ENCODE data around the gene CEBPE.
A peak's percentile ranks its signal among the peaks of the same experiment; 100 is the strongest.

CEBPE gene

DNA sequence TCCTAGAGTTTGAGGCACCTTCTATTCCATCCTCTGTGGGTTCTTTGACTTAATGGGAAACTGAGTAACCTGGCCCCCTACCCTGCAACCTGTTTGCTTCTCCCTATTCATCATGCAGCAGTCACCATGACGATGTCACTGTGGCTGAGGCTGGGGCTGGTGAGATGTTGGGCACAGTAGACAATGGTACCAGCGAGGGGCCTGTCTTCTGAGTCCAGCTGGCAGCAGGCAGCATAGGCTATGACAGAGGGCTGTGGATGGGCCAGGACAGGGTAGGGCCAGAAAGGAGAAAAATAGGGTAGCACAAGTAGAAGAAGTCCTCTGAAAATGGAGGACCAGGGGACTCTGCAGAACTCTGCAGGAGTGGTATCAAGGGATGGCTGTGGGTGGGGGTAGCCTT, 16.3 kb downstream of the CEBPE start:
- no peak for DNase-seq
- ATAC-seq, result no peak

DNA sequence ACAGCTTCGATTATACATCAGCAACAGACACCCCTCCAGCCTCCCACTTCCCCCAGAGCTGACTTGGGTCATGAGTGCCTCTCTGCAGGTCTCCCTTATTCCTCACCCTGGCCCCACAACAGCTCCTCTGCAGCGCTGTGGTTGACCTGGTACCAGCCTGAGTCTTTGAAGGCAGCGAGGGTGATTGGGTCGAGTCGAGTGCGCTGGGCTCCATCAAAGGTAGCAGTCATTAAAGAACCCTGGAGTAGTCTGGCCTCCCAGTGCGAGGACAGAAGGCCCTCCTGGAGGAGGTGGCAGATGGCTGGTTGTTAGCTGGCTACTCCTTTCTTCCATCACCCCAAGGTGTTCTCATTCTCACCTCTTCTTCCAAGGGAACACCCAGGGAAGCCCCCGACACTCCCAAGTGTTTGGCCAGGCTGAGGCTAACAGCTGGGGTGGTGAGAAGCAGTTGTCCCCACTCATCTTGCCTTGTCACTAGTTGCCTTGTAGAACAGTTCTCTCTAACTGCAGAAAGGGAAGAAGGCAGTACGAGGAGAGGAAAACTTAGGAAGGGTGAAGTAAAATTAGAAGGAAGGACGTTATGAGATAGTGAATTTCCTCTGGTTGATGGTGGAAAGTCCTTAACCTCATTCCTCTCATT, 16.9 kb downstream of the CEBPE start:
- DNase-seq (no peak), ATAC-seq (no peak)

DNA sequence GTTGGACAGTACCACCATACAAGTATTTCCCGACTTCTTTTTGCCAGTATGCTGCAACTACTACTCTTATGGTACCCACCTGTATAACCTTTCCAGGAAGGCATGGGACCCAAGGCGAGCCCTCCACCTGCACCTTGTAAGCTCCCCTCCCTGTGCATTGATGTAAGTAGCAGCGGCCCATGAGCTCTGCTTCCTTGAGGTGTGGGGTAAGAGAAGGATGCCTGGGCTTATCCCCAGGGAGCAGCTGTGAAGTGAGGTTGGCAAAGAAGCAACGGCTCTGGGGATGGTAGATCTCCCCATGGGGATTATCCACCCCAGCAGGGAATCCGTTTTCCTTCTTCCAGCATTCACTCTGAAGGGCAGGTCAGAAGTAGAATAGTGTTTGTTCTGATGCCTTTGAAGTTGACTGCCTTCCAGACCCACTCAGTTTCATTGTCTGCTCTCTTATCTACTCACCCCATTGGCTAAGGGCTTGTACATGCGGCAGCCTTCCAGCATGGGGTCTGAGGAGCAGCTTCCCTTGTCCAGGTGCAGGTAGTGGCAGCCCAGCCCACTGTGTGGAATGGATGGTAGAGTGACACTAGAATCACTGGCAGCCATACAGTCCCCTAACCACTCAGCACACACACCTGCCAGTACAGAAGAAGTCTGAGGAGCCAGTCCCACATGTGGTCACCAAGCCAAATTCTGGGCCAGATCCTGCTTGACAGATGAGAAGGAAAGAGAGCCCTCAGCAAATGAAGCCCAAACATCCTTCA, 17.7 kb downstream of the CEBPE start:
- ATAC-seq (peak; percentile 33), DNase-seq (no peak)

DNA sequence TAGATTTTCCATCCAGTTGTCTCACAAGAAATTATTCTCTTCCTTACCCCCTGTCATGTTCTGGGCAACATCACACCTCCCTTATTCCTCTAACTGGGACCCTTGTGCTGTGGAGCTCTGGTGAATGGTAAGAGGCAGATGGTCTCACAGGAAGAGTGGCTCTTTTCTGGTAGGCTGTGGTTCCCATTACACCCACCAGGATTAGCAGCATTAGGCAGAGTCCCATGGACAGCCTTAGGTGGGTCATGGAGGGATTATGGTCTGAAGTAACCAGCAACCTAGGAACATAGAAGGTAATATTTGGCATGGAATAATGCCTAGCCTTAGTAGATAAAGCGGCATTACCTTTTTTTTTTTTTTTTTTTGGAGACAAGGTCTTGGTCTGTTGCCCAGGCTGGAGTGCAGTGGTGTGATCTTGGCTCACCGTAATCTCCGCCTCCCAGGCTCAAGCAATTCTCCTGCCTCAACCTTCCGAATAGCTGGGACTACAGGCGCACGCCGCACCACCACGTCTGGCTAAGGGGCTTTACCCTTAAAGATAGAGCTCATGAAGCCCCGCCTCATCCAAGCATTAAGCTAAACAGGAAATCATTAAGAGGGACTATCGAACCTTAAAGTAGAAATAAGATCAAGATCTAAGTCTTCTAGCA, 19.7 kb downstream of the CEBPE start:
- ATAC-seq, result no peak

DNA sequence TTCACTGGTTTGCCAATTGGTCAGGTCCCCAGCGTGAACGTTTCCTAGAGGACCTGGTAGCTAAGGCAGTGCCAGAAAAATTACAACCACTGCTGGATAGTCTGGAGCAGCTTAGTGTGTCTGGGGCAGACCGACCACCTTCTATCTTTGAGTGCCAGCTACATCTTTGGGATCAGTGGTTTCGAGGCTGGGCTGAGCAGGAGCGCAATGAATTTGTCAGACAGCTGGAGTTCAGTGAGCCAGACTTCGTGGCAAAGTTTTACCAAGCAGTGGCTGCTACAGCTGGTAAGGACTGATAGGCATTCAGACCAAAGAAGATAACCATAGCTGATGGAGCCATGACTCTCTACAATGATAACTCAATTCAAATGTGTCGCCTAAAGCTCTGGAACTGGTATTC, 21.3 kb downstream of the CEBPE start:
- no peak for ATAC-seq

More for the DNA sequence above, 19.7 kb downstream of the CEBPE start:
- DNase-seq, result no peak

DNA sequence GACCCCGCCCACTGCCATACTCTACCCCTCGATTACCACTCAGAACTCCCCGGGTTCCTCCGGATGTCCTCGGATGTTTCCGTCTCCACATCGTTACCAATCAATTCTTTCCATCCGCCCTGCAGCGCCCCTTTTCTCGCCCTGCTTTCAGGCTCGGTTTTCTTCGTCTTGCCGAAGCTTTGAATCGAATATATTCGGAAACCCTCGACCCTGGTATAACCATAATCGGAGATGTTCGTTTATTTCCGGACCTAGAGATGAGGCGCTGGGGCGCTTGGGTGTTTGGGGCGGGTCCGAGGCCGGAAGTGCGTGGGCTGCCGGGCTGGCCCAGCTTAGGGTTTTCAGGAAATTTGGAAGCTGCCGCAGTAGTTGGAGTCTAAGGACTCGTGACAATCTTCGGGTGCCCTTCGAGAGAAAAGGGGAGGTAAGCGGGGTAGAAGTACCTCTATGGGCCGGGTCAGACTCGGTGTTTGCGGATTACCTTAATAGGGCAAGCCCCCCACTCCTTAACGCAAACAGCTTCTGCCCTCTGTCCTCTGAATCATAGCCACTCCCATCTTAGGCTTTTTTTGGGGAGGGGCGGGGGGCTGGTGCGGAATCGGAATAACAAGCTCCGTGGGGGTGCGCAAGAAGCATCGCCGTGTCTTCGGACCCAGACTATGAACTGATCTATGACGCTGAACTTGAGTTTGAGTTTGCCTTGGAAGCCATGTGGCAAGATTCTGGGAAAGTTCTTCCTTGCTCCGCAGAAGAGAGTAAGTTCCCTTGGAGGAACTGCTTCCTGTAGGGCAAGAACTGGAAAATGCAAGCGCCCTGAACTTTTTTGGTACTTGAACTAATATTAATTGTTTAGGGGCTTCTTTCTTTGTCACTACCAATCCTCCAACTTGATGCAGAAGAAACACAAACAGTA, 23.6 kb downstream of the CEBPE start, which contains the start of gene C14orf119:
Gene C14orf119 (plus strand): TSS at position 310 of the 913 bp plus-strand sequence. CDS start 2,154 bp downstream, outside the sequence.
- DNase-seq (peak; percentile 99), ATAC-seq (peak; percentile 96)

More for the DNA sequence above, 21.3 kb downstream of the CEBPE start:
- no peak for DNase-seq

DNA sequence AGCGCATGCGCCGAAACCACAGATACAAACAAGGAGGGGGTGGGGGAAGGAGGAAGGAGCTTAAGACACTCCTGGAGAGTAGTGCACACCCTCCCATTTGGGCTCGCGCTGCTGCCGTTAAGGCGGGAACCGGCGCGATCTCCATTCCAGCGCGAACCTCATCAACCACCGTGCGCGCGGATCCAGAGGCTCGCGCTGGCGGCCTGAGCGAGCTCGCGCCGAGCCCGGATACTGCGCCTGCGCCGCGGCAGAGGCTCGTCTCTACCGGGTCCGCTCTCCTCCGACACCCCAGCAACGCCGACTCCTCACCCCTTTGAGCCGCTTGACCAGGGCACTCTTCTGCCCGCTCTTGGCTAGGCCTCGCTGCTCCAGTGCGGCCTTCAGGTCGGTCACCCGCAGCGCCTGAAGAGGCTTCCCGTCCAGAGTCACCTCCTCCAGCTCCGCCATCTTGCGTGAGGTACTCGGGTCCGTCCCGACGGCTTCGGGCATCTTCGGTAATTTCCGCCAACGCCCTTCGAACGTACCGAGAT, 24.3 kb downstream of the CEBPE start, which contains the start of gene ACIN1:
Gene ACIN1 (minus strand): TSS at position 471 of the 530 bp plus-strand sequence. CDS start 24 bp downstream, at position 447.
- DNase-seq (peak; percentile 79), ATAC-seq (peak; percentile 49)

DNA sequence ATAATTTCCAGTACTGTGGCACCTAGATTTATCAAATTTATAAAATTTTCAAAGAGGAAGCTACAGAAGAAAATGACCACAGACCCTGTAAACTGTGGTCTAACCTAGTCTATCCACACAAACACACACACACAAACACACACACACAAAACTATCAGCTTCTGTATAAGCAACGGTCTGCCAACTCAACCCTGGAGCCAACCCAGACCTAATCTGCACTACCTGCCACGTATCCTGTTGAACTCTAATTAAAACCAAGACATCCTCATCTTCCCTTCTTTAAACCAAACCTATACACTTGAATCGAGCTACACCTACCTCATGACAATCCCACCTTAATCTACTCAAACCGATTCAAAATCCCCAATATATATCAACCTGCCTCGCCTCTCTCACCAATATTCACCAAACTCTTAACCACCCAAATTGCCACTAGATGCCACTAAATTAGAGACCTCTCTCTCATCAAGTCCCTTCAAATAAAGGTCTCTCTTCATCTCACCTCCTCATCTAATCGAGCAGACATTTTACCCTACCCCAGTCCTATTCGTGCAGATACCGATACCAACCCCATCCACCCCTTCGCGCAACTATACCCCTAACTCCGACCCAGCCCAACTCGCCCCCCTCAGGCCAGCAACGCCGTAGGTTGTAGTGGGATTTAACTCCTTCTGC, 24.9 kb downstream of the CEBPE start:
- no peak for DNase-seq
- no peak for ATAC-seq

DNA sequence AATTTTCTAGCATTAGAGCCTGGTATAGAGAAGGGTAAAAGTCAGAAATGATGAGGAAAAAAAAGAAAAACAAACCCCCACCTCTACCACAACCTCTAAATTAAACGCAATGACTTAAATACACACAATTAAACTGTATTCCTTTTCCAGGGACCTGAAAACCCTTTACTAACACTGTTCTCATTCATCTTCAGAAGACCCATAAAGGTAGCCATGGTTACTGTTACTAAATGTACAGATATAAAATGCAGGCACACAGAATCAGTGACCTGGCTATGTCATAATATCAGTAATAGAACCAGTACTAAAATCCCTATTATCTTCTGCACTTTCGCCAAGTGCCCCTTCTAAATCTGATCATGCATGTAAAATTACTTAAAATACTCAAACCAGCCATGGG, 25.5 kb downstream of the CEBPE start:
- ATAC-seq, result no peak
- no peak for DNase-seq

DNA sequence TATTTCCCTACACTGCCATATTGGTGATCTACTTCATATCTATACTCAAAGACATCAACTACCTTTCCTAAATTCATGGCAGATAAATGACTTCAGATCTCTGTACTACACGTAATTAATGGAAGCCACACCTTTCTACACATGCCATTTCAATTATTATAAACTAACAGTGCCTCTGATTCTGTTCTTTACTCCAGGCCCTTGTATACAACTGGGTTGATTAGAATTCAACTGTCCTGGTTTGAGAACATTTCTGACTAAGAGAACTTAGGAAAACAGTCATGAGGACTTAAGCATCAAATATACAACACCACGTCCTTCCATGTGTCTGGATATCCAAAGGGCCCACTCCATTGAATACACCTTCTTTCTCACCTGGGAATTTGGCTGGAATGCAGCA, 26.0 kb downstream of the CEBPE start:
- no peak for DNase-seq
- no peak for ATAC-seq

DNA sequence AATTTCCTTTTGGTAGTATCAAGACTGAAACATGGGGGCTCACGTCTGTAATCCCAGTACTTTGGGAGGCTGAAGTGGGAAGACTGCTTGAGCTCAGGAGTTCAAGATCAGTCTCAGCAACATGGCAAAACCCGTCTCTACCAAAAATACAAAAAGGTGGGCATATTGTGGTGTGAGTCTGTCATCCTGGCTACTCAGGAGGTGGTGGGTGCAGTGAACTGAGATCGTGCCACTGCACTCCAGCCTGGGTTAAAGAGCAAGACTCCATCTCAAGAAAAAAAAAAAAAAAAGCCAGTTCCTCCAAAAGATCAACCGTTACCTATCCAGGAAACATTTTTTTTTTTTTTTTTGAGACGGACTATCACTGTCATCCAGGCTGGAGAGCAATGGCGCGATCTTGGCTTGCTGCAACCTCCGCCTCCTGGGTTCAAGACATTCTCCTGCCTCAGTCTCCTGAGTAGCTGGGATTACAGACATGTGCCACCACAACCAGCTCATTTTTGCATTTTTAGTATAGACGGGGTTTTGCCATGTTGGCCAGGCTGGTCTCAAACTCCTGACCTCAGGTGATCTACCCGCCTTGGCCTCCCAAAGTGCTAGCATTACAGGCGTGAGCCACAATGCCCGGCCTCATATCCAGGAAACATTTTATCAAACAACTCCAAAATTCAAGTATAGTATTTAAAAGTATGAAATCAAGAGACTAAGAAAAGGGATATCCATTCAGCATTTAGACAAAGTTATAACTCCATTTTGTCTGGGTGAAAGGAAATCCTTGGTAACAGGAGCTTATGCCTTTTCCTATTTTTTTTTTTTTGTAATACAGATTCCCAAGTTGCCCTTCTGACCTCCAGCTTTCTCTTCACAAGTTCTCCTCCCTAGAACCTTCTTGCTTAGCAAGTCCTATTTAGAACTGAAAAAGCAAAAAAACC, 27.5 kb downstream of the CEBPE start:
- DNase-seq (no peak), ATAC-seq (no peak)

DNA sequence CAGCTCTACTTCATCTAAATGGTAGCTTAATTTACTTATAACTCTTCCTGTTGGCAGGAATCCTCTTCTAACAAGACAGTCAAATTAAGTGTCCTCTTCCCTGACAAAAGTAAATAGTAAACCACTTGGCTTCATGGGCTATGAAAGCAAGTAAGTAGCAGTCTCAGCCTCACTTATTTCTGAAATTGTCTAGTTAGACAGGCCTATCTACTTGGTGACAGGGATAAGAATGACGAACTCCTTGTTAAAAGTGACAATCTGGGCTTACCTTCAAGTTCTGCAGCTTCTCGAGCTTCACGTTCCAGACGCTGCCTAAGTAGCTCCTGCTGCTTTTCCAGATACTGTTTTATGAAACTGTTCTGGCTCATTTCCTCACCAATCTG, 28.8 kb downstream of the CEBPE start:
- ATAC-seq (no peak), DNase-seq (no peak)

DNA sequence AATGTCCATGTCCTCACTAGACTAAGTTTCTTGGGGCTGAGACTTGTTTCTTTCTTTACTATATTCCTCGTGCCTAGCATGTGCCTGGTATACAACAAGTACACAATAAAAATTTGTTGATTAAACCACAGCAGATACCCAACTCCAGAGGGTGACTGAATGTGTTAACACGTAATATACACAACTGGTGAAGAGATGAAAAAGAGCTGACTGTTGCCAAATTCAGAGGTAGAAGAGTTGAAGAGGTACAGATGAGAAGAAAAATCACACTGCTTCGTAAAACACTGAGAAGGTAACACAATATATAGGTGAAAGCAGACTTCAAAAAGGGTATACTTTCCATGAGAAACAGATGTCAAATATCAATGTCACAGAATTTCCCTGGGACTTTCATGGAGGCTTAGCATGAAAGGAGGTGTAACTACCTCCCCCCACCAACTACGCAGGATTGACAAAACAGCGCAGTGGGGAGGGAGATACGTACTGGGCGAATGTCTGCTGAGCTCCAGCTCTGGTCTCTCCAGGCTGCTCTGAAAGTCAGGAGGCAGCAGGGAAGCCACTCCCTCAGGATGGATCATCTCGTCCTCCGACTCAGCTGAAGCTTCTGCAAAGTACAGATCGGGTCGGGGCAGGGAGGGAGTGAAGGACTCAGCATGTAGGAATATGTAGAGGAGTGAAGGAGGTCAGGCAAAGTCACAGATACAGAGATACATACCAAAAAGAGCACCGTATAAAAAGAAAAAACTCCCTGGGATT, 29.4 kb downstream of the CEBPE start:
- DNase-seq (no peak), ATAC-seq (no peak)

DNA sequence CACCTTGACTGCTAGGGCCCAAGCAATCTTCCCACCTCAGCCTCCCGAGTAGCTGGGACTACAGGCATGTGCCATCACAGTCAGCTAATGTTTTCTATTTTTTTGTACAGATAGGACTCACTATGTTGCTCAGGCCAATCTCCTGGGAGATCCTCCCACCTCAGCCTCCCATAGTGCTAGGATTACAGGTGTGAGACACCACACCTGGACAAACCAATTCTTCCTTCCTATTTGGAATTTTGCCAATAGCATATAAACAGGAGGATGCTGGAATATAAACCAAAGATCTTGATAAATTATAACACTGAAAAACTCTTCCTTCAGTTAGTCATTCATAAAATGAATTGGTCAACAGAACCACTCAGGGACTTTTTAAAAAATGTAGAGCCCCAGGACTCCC, 32.5 kb downstream of the CEBPE start:
- ATAC-seq, result no peak
- no peak for DNase-seq

DNA sequence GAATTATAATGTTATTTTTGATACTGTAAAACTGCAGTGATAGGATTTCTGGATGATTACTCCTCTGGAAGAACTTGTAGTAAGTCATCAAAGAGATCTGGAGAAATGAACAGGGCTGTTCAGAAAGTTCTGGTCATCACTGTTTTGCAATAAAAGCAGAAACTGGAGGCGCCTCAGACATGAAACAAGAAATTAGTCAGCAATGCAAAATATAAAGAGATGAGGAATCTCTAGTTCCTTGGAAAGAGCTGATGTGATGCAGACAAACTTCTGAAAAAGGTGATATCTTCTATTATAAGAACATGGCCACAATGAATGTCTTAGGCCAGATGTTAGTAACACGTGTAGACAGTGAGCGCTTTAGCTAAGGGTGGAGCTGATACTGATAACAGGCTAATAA, 33.6 kb downstream of the CEBPE start:
- ATAC-seq, result no peak
- DNase-seq, result no peak

DNA sequence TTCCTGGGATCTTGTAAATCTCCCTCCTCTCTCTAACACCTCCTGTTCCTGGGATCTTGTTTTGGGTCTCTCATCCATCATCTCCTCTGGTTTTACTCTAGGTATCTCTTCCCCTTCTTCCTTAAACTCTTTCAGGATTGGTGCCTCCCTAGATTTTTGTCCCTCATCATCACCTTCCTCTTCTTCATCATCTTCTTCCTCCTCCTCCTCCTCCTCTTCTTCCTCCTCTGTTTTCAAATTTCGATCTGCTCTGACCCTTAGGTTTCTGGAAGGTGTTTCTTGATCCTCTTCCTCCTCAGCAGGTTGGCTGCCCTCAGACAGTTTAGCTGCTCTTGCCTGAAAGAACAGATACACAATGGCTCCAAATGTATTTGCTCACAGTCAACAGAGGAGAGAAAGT, 38.6 kb downstream of the CEBPE start:
- DNase-seq, result no peak
- ATAC-seq, result no peak

DNA sequence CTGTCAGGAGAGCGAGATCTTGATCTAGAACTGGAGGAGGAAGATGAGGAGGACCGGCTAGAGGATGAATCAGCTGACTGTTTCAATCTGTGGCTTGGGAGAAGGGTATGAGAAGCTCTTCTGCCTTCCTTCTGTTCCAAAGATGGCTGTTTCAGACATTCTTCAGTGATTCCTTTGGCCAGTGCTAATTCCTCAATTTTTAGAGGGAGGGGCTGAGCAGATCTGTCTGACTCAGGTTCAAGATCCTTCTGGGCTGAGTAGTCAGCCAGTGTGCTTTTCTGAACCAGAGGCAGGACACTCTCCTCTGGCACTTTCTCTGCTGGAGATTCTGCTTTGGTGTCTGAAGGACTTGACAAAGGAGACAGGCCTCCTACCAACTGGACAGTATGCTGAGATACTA, 39.3 kb downstream of the CEBPE start:
- no peak for ATAC-seq
- DNase-seq, result no peak

DNA sequence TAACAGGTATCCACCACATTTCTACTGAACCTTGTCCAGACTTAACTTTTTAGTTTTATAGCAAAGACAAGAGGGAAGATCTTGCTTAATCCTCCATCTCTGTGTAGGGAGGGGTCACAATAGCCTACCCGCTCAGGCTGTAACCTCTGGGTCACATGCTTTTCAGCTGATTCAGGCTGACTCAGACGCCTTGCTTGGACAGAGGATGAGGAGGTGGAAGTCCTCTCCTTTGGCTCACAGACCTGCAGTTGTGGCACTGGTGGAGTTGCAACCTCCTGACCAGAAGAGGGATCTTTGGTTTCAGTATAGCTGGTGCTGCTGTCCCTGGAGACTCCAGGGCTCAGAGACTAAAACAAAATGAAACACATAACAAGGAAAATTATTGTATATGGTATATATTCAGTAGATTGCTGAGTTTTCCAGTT, 40.4 kb downstream of the CEBPE start:
- DNase-seq (no peak), ATAC-seq (peak; percentile 57)

DNA sequence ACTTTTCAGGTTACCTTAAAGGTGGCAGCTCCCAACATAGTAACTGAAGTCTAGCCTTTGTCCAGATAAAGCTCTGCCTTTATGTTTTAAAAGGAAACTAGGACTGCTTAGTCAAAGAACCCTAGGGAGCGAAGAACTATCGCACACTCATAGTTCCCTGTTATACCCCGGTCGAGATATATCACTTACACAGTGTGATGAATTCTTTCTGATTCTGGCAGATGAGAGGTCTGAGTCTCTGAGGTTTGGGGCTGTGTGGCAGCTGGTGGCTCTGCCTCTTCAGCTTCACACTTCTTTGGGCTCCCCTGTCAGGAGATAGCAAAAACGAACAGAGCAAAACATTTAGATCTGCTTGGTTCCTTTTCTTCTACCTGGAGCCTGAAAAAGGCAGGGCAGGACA, 41.1 kb downstream of the CEBPE start:
- ATAC-seq, result no peak

More for the DNA sequence above, 41.1 kb downstream of the CEBPE start:
- no peak for DNase-seq

All from stimulated activated naive CD8-positive, alpha-beta T cell treated with anti-CD3 and anti-CD28 coated beads, Interleukin-15, Interleukin-2, amounts not matched to agents 100 U/mL and 50 U/mL, for 24 hours (primary cell).